ENCODE results near the gene LINC00237.

LINC00237 gene

GRCh38 chr20:21106171-21107017 is at the start of gene LINC00237:
Gene LINC00237, minus strand, starts transcription at chr20:21106358.
- no peak for DNase-seq

- DNase-seq = no peak
Observed at GRCh38 chr20:21155268-21155667, 49.1 kb upstream of the LINC00237 start.

- no peak for DNase-seq
Observed at GRCh38 chr20:21154692-21155091, 48.5 kb upstream of the LINC00237 start.

GRCh38 chr20:21151791-21152190 is 45.6 kb upstream of the LINC00237 start:
- no peak for DNase-seq

- no peak for DNase-seq
Observed at GRCh38 chr20:21149344-21149743, 43.2 kb upstream of the LINC00237 start.

GRCh38 chr20:21147593-21147992 is 41.4 kb upstream of the LINC00237 start:
- DNase-seq = no peak

- DNase-seq = no peak
Observed at GRCh38 chr20:21146215-21146614, 40.1 kb upstream of the LINC00237 start.

- no peak for DNase-seq
Observed at GRCh38 chr20:21145424-21145823, 39.3 kb upstream of the LINC00237 start.

- DNase-seq = no peak
Observed at GRCh38 chr20:21143194-21143890, 37.2 kb upstream of the LINC00237 start.

GRCh38 chr20:21141825-21142224 is 35.7 kb upstream of the LINC00237 start:
- DNase-seq = no peak

- DNase-seq = no peak
Observed at GRCh38 chr20:21139881-21140566, 33.9 kb upstream of the LINC00237 start.

GRCh38 chr20:21137078-21137477 is 30.9 kb upstream of the LINC00237 start:
- DNase-seq = no peak

GRCh38 chr20:21136015-21136732 is 30.0 kb upstream of the LINC00237 start:
- no peak for DNase-seq

GRCh38 chr20:21134883-21135493 is 28.8 kb upstream of the LINC00237 start:
- no peak for DNase-seq

- DNase-seq = no peak
Observed at GRCh38 chr20:21133917-21134622, 27.9 kb upstream of the LINC00237 start.

GRCh38 chr20:21133404-21133803 is 27.2 kb upstream of the LINC00237 start:
- no peak for DNase-seq

- DNase-seq = no peak
Observed at GRCh38 chr20:21129861-21130260, 23.7 kb upstream of the LINC00237 start.

GRCh38 chr20:21127201-21127981 is 21.2 kb upstream of the LINC00237 start:
- no peak for DNase-seq

- DNase-seq = no peak
Observed at GRCh38 chr20:21126581-21126870, 20.4 kb upstream of the LINC00237 start.

- DNase-seq = peak; percentile 99
Observed at GRCh38 chr20:21125849-21126580, 19.9 kb upstream of the LINC00237 start, which contains the start of gene KIZ. Gene KIZ, plus strand, starts transcription at chr20:21126082. Its CDS starts 34 bp downstream, at chr20:21126116.

Measured in activated effector memory CD4-positive, alpha-beta T cell treated with anti-CD3 and anti-CD28 coated beads, Interleukin-2, amount 50 U/mL, for 16 hours (primary cell).